Right atrium auricular region (tissue), 2 donors: ENCODE measurements around the gene THAP12. TPM values are rescaled to one million over a fixed set of nuclear protein-coding genes. Genes with fewer than 3 reads are reported as not detected.
A peak's percentile ranks its signal among the peaks of the same experiment; 100 is the strongest.

Experiments used
- DNase-seq: peaks from one replicate; pipeline ENCODE4 v3.0.0-alpha.2; 2019; ENCODE audit warnings: low spot score
- H3K27ac ChIP-seq, 2 donors: fragments of 200-600 bp; sonication (generic); 1 replicate in 1 of 2; 2 replicates in 1 of 2; pipeline ENCODE4 v1.5.1; 2016 to 2019
- H3K27me3 ChIP-seq, 2 donors: fragments of 200-600 bp; sonication (generic); one replicate each; pipeline versions ENCODE4 v1.5.1 to v1.6.0; 2017 to 2019
- H3K36me3 ChIP-seq: fragments of 200-600 bp; sonication (generic); one replicate; pipeline ENCODE4 v1.5.1; 2016
- H3K4me1 ChIP-seq, 2 donors: fragments of 200-600 bp; sonication (generic); one replicate each; pipeline versions ENCODE4 v1.5.1 to v1.6.0; 2017 to 2019
- H3K4me3 ChIP-seq, 2 donors: fragments of 200-600 bp; sonication (generic); 1 replicate in 1 of 2; 2 replicates in 1 of 2; pipeline ENCODE4 v1.5.1; 2017 to 2019; ENCODE audit warnings: mild to moderate bottlenecking in 1 of 2, moderate library complexity in 1 of 2
- H3K9me3 ChIP-seq, 2 donors: fragments of 200-600 bp; sonication (generic); one replicate each; pipeline ENCODE4 v1.5.1; 2019
- total RNA-seq, 2 donors: library from RNA; depleted of rRNA; stranded (reverse); fragments of >200 nt; gene quantifications; one replicate each; pipeline ENCODE4 v1.1.0, GENCODE V29; 2016
- TF ChIP-seq, protein P1 (sequence below), 2 donors: fragments of 200-600 bp; sonication (generic); IDR thresholded peaks; one replicate each; pipeline ENCODE4 v1.5.1; 2019; ENCODE audit warnings: antibody characterized with exemption in 2 of 2

The THAP12 gene
- total RNA-seq, 2 donors from 2014 or later, result 15.1 to 16.2 TPM

DNA sequence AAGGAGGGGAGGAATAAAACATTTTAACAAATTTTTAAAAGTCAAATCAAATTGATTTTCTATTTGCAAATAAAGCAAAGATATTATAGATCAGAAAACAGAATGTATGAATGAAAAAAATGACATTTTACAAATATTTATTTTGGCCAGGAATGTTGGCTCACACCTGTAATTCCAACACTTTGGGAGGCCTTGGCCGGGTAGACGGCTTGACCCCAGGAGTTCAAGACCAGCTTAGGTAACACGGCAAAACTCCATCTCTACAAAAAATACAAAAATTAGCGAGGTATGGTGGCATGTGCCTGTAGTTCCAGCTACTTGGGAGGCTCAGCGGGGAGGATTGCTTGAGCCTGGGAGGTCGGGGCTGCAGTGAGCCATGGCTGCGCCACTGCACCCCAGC, 18.2 kb downstream of the THAP12 start:
- no peaks in the 10 kb centered on the region for H3K27me3 ChIP-seq
- no peak overlapping the region for H3K4me3 ChIP-seq
- peaks cover 6% of the 10 kb centered on the region for H3K36me3 ChIP-seq
- no peaks in the 10 kb centered on the region for H3K9me3 ChIP-seq
- H3K4me1 ChIP-seq, result peaks cover 0 to 4% of the 10 kb centered on the region in 2 donors
- H3K27ac ChIP-seq, result no peak overlapping the region
- DNase-seq, result no peak
- TF ChIP-seq, protein P1, sequence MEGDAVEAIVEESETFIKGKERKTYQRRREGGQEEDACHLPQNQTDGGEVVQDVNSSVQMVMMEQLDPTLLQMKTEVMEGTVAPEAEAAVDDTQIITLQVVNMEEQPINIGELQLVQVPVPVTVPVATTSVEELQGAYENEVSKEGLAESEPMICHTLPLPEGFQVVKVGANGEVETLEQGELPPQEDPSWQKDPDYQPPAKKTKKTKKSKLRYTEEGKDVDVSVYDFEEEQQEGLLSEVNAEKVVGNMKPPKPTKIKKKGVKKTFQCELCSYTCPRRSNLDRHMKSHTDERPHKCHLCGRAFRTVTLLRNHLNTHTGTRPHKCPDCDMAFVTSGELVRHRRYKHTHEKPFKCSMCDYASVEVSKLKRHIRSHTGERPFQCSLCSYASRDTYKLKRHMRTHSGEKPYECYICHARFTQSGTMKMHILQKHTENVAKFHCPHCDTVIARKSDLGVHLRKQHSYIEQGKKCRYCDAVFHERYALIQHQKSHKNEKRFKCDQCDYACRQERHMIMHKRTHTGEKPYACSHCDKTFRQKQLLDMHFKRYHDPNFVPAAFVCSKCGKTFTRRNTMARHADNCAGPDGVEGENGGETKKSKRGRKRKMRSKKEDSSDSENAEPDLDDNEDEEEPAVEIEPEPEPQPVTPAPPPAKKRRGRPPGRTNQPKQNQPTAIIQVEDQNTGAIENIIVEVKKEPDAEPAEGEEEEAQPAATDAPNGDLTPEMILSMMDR (IDR thresholded peaks at IDR 0.05), result no peak

DNA sequence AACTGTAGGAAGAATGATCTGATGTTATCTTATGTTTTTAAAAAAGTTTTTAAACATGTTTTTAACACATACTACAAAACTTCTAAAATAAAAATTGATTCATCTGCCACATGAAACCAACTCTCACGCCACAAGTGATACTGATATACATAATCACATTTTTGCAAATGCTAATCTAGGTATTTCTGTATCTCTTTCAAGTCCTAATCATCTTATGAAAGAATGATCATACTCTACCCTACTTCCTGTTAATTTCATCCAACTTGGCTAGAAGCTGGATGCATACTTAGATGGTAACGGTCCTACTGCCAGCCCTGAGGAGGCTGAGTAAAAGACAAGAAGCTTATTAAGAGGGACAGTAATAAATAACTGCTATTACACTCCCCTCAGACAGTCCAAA, 19.2 kb downstream of the THAP12 start:
- TF ChIP-seq, protein P1 (IDR thresholded peaks at IDR 0.05), result no peak
- peak overlapping the region in 1 of 2 donors; percentile 33 for H3K27ac ChIP-seq
- H3K4me3 ChIP-seq, result no peak overlapping the region
- DNase-seq, result no peak
- H3K36me3 ChIP-seq, result peaks cover 6% of the 10 kb centered on the region
- no peaks in the 10 kb centered on the region for H3K9me3 ChIP-seq
- H3K27me3 ChIP-seq, result no peaks in the 10 kb centered on the region
- peaks cover 0 to 4% of the 10 kb centered on the region in 2 donors for H3K4me1 ChIP-seq

DNA sequence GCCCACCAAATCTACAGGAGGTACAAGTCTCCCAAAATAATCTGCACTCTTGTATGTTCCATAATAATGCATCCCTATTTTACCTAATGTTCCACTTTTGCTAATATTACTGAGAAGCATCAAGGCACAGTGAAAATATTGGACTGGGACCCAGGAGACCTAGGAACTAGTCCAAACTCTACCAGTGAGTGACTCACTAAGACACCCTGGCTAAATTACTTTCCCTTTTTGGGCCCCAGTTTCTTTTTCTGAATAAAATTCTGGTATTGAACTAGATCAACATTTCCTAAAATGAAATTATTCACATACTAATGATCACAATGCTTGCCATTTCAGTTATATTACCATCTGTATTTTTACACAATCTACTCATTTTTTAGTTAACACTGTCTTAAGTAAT, 19.6 kb downstream of the THAP12 start:
- Histone ChIP-seq H3K27me3 (no peaks in the 10 kb centered on the region), H3K9me3 (no peaks in the 10 kb centered on the region), H3K27ac (no peak overlapping the region), H3K4me1 (peaks cover 0 to 4% of the 10 kb centered on the region in 2 donors), H3K36me3 (peaks cover 6% of the 10 kb centered on the region), H3K4me3 (no peak overlapping the region)
- TF ChIP-seq, protein P1 (IDR thresholded peaks at IDR 0.05), result no peak
- no peak for DNase-seq

DNA sequence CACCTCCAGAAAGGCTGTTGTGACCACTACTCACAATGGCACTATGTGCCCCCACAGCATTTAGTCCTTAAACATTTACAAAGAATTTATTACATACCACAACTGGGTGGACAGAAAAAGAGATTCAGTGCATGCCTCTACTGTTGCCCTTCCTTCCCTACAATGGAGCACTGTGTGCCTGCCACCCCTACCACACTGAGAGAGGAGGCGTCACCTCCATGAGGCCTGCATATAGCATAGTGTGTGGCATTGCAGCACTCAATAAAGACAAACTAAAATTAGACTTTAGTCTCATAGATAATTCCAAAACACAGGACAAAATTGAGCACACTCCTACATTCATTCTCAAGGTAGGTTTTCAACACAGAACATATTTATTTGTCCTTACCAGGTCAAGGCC, 25.8 kb downstream of the THAP12 start:
- Histone ChIP-seq H3K36me3 (peaks cover 33% of the 10 kb centered on the region), H3K27me3 (no peaks in the 10 kb centered on the region), H3K4me3 (no peak overlapping the region), H3K9me3 (peaks cover 0 to 9% of the 10 kb centered on the region in 2 donors), H3K4me1 (no peaks in the 10 kb centered on the region), H3K27ac (no peak overlapping the region)
- TF ChIP-seq, protein P1 (IDR thresholded peaks at IDR 0.05), result no peak
- no peak for DNase-seq

DNA sequence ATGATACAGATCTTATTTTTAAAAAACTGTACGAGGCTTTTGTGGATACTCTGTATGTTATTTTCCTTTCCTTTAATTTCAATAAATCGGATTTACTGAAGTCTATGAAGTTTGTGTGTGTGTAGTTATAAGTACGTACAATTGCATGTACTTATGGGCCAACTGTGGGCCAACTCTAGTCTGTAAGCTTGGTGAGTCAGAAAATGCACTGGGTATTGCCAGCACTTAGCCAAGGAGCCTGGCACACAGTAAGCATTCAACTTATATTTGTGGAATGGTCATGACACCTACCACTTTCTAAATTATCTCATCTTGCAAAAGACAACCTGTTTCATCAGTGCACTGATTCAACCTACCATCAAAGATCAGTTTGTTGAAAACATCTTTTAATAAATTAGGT, 32.6 kb downstream of the THAP12 start:
- H3K27me3 ChIP-seq, result no peaks in the 10 kb centered on the region
- TF ChIP-seq, protein P1 (IDR thresholded peaks at IDR 0.05), result no peak
- H3K9me3 ChIP-seq, result no peaks in the 10 kb centered on the region
- no peak overlapping the region for H3K27ac ChIP-seq
- no peak overlapping the region for H3K4me3 ChIP-seq
- peaks cover 15% of the 10 kb centered on the region for H3K36me3 ChIP-seq
- H3K4me1 ChIP-seq, result no peaks in the 10 kb centered on the region
- DNase-seq, result no peak

DNA sequence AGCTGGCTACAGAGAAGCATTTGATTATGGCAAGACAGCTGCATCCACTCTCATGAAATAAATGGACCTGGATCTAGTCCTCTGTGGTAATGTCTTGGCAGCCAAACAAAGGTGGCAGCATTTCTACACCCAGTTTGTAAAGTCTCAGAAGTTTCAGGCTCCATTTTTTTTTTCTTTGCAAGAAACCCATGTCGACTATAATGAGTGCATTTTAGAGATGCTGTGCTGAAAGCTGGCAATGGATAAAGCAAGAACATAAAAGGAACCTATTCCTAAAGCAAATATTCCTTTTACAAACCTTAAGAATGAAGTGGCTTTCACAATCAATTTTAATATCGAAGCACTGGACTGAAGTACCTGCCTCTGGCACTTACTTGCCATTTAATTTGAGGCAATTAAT, 33.5 kb downstream of the THAP12 start:
- no peak overlapping the region for H3K4me3 ChIP-seq
- H3K36me3 ChIP-seq, result peaks cover 15% of the 10 kb centered on the region
- no peaks in the 10 kb centered on the region for H3K4me1 ChIP-seq
- DNase-seq, result no peak
- H3K9me3 ChIP-seq, result no peaks in the 10 kb centered on the region
- TF ChIP-seq, protein P1 (IDR thresholded peaks at IDR 0.05), result no peak
- H3K27me3 ChIP-seq, result no peaks in the 10 kb centered on the region
- no peak overlapping the region for H3K27ac ChIP-seq
